Endothelial cell (in vitro differentiated cells): ENCODE measurements around the gene SIGMAR1. TPM values are rescaled to one million over a fixed set of nuclear protein-coding genes. Genes with fewer than 3 reads are reported as not detected.

ENCODE experiments used
- DNase-seq: peaks from one replicate; pipeline ENCODE4 v3.0.0; 2021; ENCODE audit warnings: low spot score
- H3K27ac Mint-ChIP-seq: one replicate; pipeline ENCODE4 v1.8.0; 2021; ENCODE audit warnings: mixed read lengths, inconsistent platforms; ENCODE audit not compliant: unreplicated experiment
- H3K27me3 Mint-ChIP-seq: one replicate; pipeline ENCODE4 v1.8.0; 2021; ENCODE audit warnings: mild to moderate bottlenecking, moderate library complexity, mixed read lengths, inconsistent platforms; ENCODE audit not compliant: unreplicated experiment
- H3K36me3 Mint-ChIP-seq: one replicate; pipeline ENCODE4 v1.8.0; 2021; ENCODE audit warnings: mild to moderate bottlenecking, low read depth, mixed read lengths, inconsistent platforms; ENCODE audit not compliant: unreplicated experiment
- H3K4me1 Mint-ChIP-seq: one replicate; pipeline ENCODE4 v1.8.0; 2021; ENCODE audit warnings: mild to moderate bottlenecking, mixed read lengths, inconsistent platforms; ENCODE audit not compliant: unreplicated experiment
- H3K4me3 Mint-ChIP-seq: one replicate; pipeline ENCODE4 v1.8.0; 2021; ENCODE audit warnings: mild to moderate bottlenecking, mixed read lengths, inconsistent platforms; ENCODE audit not compliant: unreplicated experiment
- H3K9me3 Mint-ChIP-seq: one replicate; pipeline ENCODE4 v1.8.0; 2021; ENCODE audit warnings: mixed read lengths, inconsistent platforms; ENCODE audit not compliant: unreplicated experiment
- CTCF ChIP-seq: fragments of 200-600 bp; sonication (generic); IDR thresholded peaks from one replicate; pipeline ENCODE4 v1.5.0; 2021; ENCODE audit warnings: antibody characterized with exemption; ENCODE audit not compliant: unreplicated experiment
- total RNA-seq: library from RNA; stranded (reverse); fragmentation: NEBNext Ultra II Directional; extraction: Animal tissue kit (Norgen Biotek cat#: 25700); gene quantifications from one replicate; pipeline ENCODE4 v1.2.1, GENCODE V29; 2021; ENCODE audit not compliant: unreplicated experiment

Gene SIGMAR1
- total RNA-seq, 1 donor from 2014 or later: 25.9 TPM

GRCh38 chr9:34603610-34604231 is 33.9 kb downstream of the SIGMAR1 start:
- DNase-seq: peak; percentile 93
- Mint-ChIP-seq H3K36me3 (no peaks in the 10 kb centered on the region), H3K27me3 (peaks cover 5% of the 10 kb centered on the region), H3K27ac (no peak overlapping the region), H3K9me3 (no peaks in the 10 kb centered on the region), H3K4me3 (no peak overlapping the region), H3K4me1 (peaks cover 3% of the 10 kb centered on the region)
- peak; percentile 92 for TF ChIP-seq CTCF

GRCh38 chr9:34601937-34602573 is 35.5 kb downstream of the SIGMAR1 start:
- H3K27me3 Mint-ChIP-seq: peaks cover 5% of the 10 kb centered on the region
- no peak overlapping the region for H3K27ac Mint-ChIP-seq
- no peak for DNase-seq
- no peak overlapping the region for H3K4me3 Mint-ChIP-seq
- H3K4me1 Mint-ChIP-seq: peaks cover 6% of the 10 kb centered on the region
- no peak for TF ChIP-seq CTCF
- H3K9me3 Mint-ChIP-seq: no peaks in the 10 kb centered on the region
- H3K36me3 Mint-ChIP-seq: no peaks in the 10 kb centered on the region

- Mint-ChIP-seq H3K27ac (no peak overlapping the region), H3K27me3 (peaks cover 5% of the 10 kb centered on the region), H3K36me3 (no peaks in the 10 kb centered on the region), H3K4me3 (no peak overlapping the region), H3K4me1 (peaks cover 10% of the 10 kb centered on the region), H3K9me3 (no peaks in the 10 kb centered on the region)
- no peak for DNase-seq
- TF ChIP-seq CTCF: no peak
Observed at GRCh38 chr9:34600908-34601307, 36.7 kb downstream of the SIGMAR1 start.

GRCh38 chr9:34599546-34599945 is 38.0 kb downstream of the SIGMAR1 start:
- H3K36me3 Mint-ChIP-seq: no peaks in the 10 kb centered on the region
- H3K4me3 Mint-ChIP-seq: no peak overlapping the region
- peaks cover under 1% of the 10 kb centered on the region for H3K27me3 Mint-ChIP-seq

More at GRCh38 chr9:34599546-34599945, 38.0 kb downstream of the SIGMAR1 start:
- no peak for DNase-seq
- no peak overlapping the region for H3K27ac Mint-ChIP-seq
- no peaks in the 10 kb centered on the region for H3K9me3 Mint-ChIP-seq
- peaks cover 10% of the 10 kb centered on the region for H3K4me1 Mint-ChIP-seq
- TF ChIP-seq CTCF: no peak
